NCI-H146 treated with DMSO at 0.1 percent for 48 hours (cell line): ENCODE measurements around the gene ABLIM2.

ENCODE experiments used
- DNase-seq: peaks from one replicate; lab custom pipeline; 2025; ENCODE audit not compliant: unreplicated experiment; lab: John Stamatoyannopoulos, UW

The ABLIM2 gene

GRCh38 chr4:7989654-7990053 is 169.0 kb downstream of the ABLIM2 start:
- DNase-seq: no peak

- DNase-seq: no peak
Measured at GRCh38 chr4:7988437-7988836, 170.2 kb downstream of the ABLIM2 start.

- peak; percentile 48 for DNase-seq
Measured at GRCh38 chr4:7987148-7987989, 171.2 kb downstream of the ABLIM2 start.

GRCh38 chr4:7985891-7986441 is 172.6 kb downstream of the ABLIM2 start:
- no peak for DNase-seq

GRCh38 chr4:7985072-7985471 is 173.5 kb downstream of the ABLIM2 start:
- DNase-seq: no peak

- no peak for DNase-seq
Measured at GRCh38 chr4:7984286-7984925, 174.2 kb downstream of the ABLIM2 start.

GRCh38 chr4:7983296-7983695 is 175.3 kb downstream of the ABLIM2 start:
- no peak for DNase-seq

GRCh38 chr4:7981738-7982394 is 176.7 kb downstream of the ABLIM2 start:
- DNase-seq: no peak

GRCh38 chr4:7980036-7980435 is 178.6 kb downstream of the ABLIM2 start:
- no peak for DNase-seq

- DNase-seq: no peak
Measured at GRCh38 chr4:7979652-7979968, 179.0 kb downstream of the ABLIM2 start.

- DNase-seq: no peak
Measured at GRCh38 chr4:7978907-7979651, 179.5 kb downstream of the ABLIM2 start.

- peak; percentile 84 for DNase-seq
Measured at GRCh38 chr4:7978489-7978888, 180.1 kb downstream of the ABLIM2 start.

GRCh38 chr4:7976634-7977033 is 182.0 kb downstream of the ABLIM2 start:
- DNase-seq: no peak

- DNase-seq: no peak
Measured at GRCh38 chr4:7976025-7976424, 182.6 kb downstream of the ABLIM2 start.

- no peak for DNase-seq
Measured at GRCh38 chr4:7974425-7974824, 184.2 kb downstream of the ABLIM2 start.

GRCh38 chr4:7973545-7973981 is 185.1 kb downstream of the ABLIM2 start:
- no peak for DNase-seq

- no peak for DNase-seq
Measured at GRCh38 chr4:7971881-7972500, 186.6 kb downstream of the ABLIM2 start.

- DNase-seq: no peak
Measured at GRCh38 chr4:7971159-7971631, 187.4 kb downstream of the ABLIM2 start.

GRCh38 chr4:7970361-7970946 is 188.2 kb downstream of the ABLIM2 start:
- no peak for DNase-seq

- no peak for DNase-seq
Measured at GRCh38 chr4:7968262-7968896, 190.2 kb downstream of the ABLIM2 start.
